ENCODE results near the gene TAS2R10. TPM values are rescaled to one million over a fixed set of nuclear protein-coding genes. Genes with fewer than 3 reads are reported as not detected.

Gene TAS2R10
- total and polyA plus RNA-seq, 7 donors, result 0.09 to 2.9 (median 0.44) TPM; not detected in 3

DNA sequence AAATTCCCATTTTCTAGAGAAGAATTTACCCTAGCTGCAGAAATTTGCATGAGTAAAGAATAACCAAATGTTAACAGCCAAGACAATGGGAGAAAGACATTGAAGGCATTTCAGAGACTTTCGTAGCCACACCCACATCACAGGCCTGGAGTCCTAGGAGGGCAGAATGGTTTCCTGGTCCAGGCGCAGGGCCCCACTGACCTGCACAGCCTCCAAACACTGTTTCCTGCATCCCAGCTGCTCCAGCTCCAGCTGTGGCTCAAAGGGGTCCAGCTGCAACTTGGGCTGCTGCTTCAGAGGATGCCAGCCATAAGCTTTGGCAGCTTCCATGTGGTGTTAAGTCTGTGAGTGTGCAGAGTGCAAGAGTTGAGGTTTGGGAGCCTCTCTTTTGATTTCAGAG, 29.6 kb upstream of the TAS2R10 start:
- H3K4me3 ChIP-seq, result no peak overlapping the region
- 99 to 100% methylated on average over 2 of the region's 2 CpGs for WGBS, 2 donors
- H3K4me1 ChIP-seq, result no peaks in the 10 kb centered on the region
- peaks cover 0 to 8% (median 1%) of the 10 kb centered on the region in 4 donors for H3K36me3 ChIP-seq
- intact Hi-C loops (cut with DNase I), result no loop called here
- no peak for DNase-seq
- H3K27ac ChIP-seq, result no peak overlapping the region
- no peak for TF ChIP-seq POLR2AphosphoS5 (IDR thresholded peaks at IDR 0.05)
- TF ChIP-seq POLR2A (IDR thresholded peaks at IDR 0.05), result no peak
- peaks cover 0 to 17% (median 0%) of the 10 kb centered on the region in 4 donors for H3K9me3 ChIP-seq
- no peaks in the 10 kb centered on the region for H3K27me3 ChIP-seq

GRCh38 chr12:10853776-10854175, 27.6 kb upstream of the TAS2R10 start:
- intact Hi-C loops (cut with DNase I), result no loop called here
- Histone ChIP-seq H3K36me3 (peaks cover 0 to 6% (median 1%) of the 10 kb centered on the region in 4 donors), H3K4me3 (no peak overlapping the region), H3K27me3 (no peaks in the 10 kb centered on the region), H3K4me1 (no peaks in the 10 kb centered on the region), H3K27ac (no peak overlapping the region), H3K9me3 (peaks cover 0 to 16% (median 0%) of the 10 kb centered on the region in 4 donors)
- TF ChIP-seq CTCF (IDR thresholded peaks at IDR 0.05), result no peak
- no peak for TF ChIP-seq EP300 (IDR thresholded peaks at IDR 0.05)
- TF ChIP-seq POLR2A (IDR thresholded peaks at IDR 0.05), result no peak
- TF ChIP-seq POLR2AphosphoS5 (IDR thresholded peaks at IDR 0.05), result no peak
- WGBS, 2 donors, result 69 to 83% methylated on average over 2 of the region's 2 CpGs
- DNase-seq, result no peak

DNA sequence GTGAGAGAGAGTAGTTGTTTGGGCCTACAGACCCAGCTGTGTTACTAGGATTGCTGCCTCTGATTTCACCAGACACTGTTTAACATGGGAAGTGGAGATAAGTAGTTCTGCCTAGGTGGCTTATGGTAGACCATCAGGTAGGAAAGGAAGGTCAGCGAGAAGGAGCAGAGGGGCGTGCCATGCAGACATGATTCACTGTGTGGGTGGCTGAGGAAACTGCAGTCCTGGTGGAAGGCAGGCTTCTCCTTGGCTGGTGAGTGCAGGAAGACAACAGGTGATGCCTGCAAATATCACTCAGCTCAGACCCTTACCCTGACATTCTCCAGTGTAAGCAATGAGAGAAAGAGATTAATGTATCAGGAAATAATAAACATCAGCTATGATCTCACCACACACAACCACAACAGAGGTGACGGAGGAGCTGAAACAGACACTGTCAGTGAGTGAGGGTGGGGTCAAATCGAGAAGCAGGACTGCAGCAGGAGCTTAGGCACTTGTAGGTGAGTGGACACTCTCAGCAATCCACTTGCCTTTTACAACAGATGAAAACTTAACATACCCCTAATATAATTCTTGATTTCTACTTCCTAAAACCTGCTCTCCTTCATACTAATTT, 25.2 kb upstream of the TAS2R10 start:
- Histone ChIP-seq H3K36me3 (peaks cover 0 to 21% (median 0%) of the 10 kb centered on the region in 4 donors), H3K4me3 (no peak overlapping the region), H3K4me1 (no peaks in the 10 kb centered on the region), H3K9me3 (peaks cover 0 to 2% (median 0%) of the 10 kb centered on the region in 4 donors), H3K27me3 (no peaks in the 10 kb centered on the region), H3K27ac (no peak overlapping the region)
- no peak for TF ChIP-seq EP300 (IDR thresholded peaks at IDR 0.05)
- WGBS, 2 donors, result 86 to 90% methylated on average over 4 of the region's 4 CpGs
- DNase-seq, result no peak
- intact Hi-C loops (cut with DNase I), result no loop called here

DNA sequence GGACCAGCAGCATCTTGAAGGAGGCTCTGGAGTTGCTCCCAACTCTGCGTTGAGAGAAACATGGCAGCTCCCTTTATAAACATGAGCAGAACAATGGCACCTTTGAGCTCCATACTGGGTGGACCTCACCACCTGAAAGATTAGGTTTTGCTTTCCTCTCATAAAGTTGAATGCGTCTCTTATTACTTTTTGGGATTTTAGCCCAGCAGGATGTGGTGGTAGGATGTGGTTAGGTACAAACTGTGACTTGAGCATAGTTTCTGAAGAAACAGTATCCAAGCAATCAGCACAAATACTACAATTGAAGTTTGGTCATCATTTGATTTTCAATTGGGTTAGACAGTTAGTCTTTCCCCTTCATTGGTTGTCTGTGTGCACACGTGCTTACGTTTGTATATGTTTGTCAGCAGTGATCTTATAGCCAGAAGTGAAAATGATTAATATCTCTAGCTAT, 23.3 kb upstream of the TAS2R10 start, which contains the start of gene PRR4:
Gene PRR4 (minus strand): TSS at position 51 of the 454 bp plus-strand sequence. CDS start 38 bp downstream, at position 13.
- intact Hi-C loops (cut with DNase I), result no loop called here
- TF ChIP-seq POLR2A (IDR thresholded peaks at IDR 0.05) (no peak), POLR2AphosphoS5 (IDR thresholded peaks at IDR 0.05) (no peak), CTCF (IDR thresholded peaks at IDR 0.05) (no peak), EP300 (IDR thresholded peaks at IDR 0.05) (no peak)
- Histone ChIP-seq H3K4me1 (no peaks in the 10 kb centered on the region), H3K9me3 (no peaks in the 10 kb centered on the region), H3K4me3 (no peak within 1 kb of the TSS), H3K27me3 (no peaks in the 10 kb centered on the region), H3K27ac (no peak within 1 kb of the TSS), H3K36me3 (peaks cover 0 to 25% (median 0%) of the 10 kb centered on the region in 4 donors)
- 85 to 92% methylated on average over 4 of the region's 4 CpGs for WGBS, 2 donors
- DNase-seq, result no peak

DNA sequence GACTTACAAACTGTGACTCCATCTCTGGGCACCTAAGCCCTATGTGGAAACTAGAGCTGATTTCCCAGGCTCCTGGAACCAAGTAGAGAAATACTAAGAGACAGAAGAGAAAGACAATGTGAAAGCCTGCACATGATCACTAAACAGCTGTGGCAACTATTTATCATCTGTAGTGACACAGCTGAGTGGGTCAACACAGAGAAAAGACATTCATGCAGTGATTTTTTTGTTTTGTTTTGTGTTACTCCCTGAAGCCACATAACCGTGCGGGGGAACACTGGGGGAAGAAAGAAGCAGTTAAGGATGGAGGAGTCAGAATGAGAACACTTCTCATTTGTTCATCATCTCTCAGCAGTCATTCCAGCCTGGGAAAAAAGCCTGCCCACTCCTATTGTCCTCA, 21.6 kb upstream of the TAS2R10 start:
- Histone ChIP-seq H3K27ac (no peak overlapping the region), H3K4me3 (no peak overlapping the region), H3K4me1 (no peaks in the 10 kb centered on the region), H3K27me3 (no peaks in the 10 kb centered on the region), H3K9me3 (no peaks in the 10 kb centered on the region), H3K36me3 (peaks cover 0 to 25% (median 0%) of the 10 kb centered on the region in 4 donors)
- 44 to 65% methylated on average over 2 of the region's 2 CpGs for WGBS, 2 donors
- no peak for DNase-seq
- no peak for TF ChIP-seq POLR2A (IDR thresholded peaks at IDR 0.05)
- TF ChIP-seq CTCF (IDR thresholded peaks at IDR 0.05), result no peak
- TF ChIP-seq EP300 (IDR thresholded peaks at IDR 0.05), result no peak
- no peak for TF ChIP-seq POLR2AphosphoS5 (IDR thresholded peaks at IDR 0.05)
- intact Hi-C loops (cut with DNase I), result no loop called here
